Measurements from ENCODE around the gene HS6ST1.

The HS6ST1 gene

GRCh38 chr2:128284037-128284441 is 34.6 kb downstream of the HS6ST1 start:
- no peak for DNase-seq

- peak in 1 of 51 donors; percentile 36 for DNase-seq
Observed at GRCh38 chr2:128282976-128283810, 35.5 kb downstream of the HS6ST1 start.

- peak in 4 of 51 donors; percentile 13 to 40 (median 32) for DNase-seq
Observed at GRCh38 chr2:128282246-128282975, 36.3 kb downstream of the HS6ST1 start.

- no peak for DNase-seq
Observed at GRCh38 chr2:128281852-128282245, 36.8 kb downstream of the HS6ST1 start.

GRCh38 chr2:128280901-128281321 is 37.8 kb downstream of the HS6ST1 start:
- DNase-seq, result peak in 14 of 51 donors; percentile 27 to 57 (median 44)

GRCh38 chr2:128280158-128280871 is 38.4 kb downstream of the HS6ST1 start:
- DNase-seq, result peak in 2 of 51 donors; percentile 22 to 41

- no peak for DNase-seq
Observed at GRCh38 chr2:128279786-128280157, 38.9 kb downstream of the HS6ST1 start.

- no peak for DNase-seq
Observed at GRCh38 chr2:128279009-128279408, 39.7 kb downstream of the HS6ST1 start.

GRCh38 chr2:128277961-128278681 is 40.5 kb downstream of the HS6ST1 start:
- no peak for DNase-seq

- no peak for DNase-seq
Observed at GRCh38 chr2:128276878-128277675, 41.6 kb downstream of the HS6ST1 start.

GRCh38 chr2:128275498-128276045 is 43.1 kb downstream of the HS6ST1 start:
- no peak for DNase-seq

GRCh38 chr2:128274218-128274617 is 44.5 kb downstream of the HS6ST1 start:
- no peak for DNase-seq

GRCh38 chr2:128273469-128274081 is 45.1 kb downstream of the HS6ST1 start:
- DNase-seq, result no peak

- no peak for DNase-seq
Observed at GRCh38 chr2:128272601-128273468, 45.8 kb downstream of the HS6ST1 start.

- peak in 6 of 51 donors; percentile 13 to 50 (median 34) for DNase-seq
Observed at GRCh38 chr2:128271911-128272600, 46.6 kb downstream of the HS6ST1 start.

GRCh38 chr2:128271597-128271910 is 47.1 kb downstream of the HS6ST1 start:
- no peak for DNase-seq

- DNase-seq, result no peak
Observed at GRCh38 chr2:128270672-128271596, 47.7 kb downstream of the HS6ST1 start.

All from hypothalamus (tissue), 51 donors.